HepG2 (cell line): Measurements from ENCODE around the gene NPDC1. TPM values are rescaled to one million over a fixed set of nuclear protein-coding genes. Genes with fewer than 3 reads are reported as not detected.
A peak's percentile ranks its signal among the peaks of the same experiment; 100 is the strongest.

Experiments
- ESRRA ChIP-seq: sonication (generic); formaldehyde crosslinking; IDR thresholded peaks from 2 replicates; pipeline ENCODE4 v1.5.1; 2020; ENCODE audit warnings: mild to moderate bottlenecking, low read depth, missing genetic modification reagents
- GABPB1 ChIP-seq: IDR thresholded peaks from 2 replicates; pipeline ENCODE4 v1.6.1; 2016; ENCODE audit warnings: mild to moderate bottlenecking, missing genetic modification reagents, moderate library complexity, missing compliant biosample characterization
- MAFF ChIP-seq: IDR thresholded peaks from 2 replicates; pipeline ENCODE4 v1.6.1; 2011; ENCODE audit warnings: low read depth, low read length, improper control_type of control experiment
- MTF1 ChIP-seq: sonication (generic); formaldehyde crosslinking; IDR thresholded peaks from 2 replicates; pipeline ENCODE4 v1.5.0; 2020; ENCODE audit warnings: missing genetic modification reagents
- NPAS2 ChIP-seq: sonication (generic); formaldehyde crosslinking; IDR thresholded peaks from 2 replicates; pipeline ENCODE4 v1.8.0; 2022; ENCODE audit warnings: mild to moderate bottlenecking, missing genetic modification reagents, borderline replicate concordance
- RFX5 ChIP-seq: IDR thresholded peaks from 2 replicates; pipeline ENCODE4 v1.6.1; 2011; ENCODE audit warnings: low read depth, low read length, improper control_type of control experiment
- TRIM24 ChIP-seq: sonication (generic); formaldehyde crosslinking; IDR thresholded peaks from 2 replicates; pipeline ENCODE4 v1.8.0; 2022; ENCODE audit warnings: mild to moderate bottlenecking, missing genetic modification reagents
- TSC22D2 ChIP-seq: sonication (generic); formaldehyde crosslinking; IDR thresholded peaks from 2 replicates; pipeline ENCODE4 v1.5.1; 2020; ENCODE audit warnings: missing genetic modification reagents, mild to moderate bottlenecking, borderline replicate concordance
- ZNF264 ChIP-seq: sonication (generic); formaldehyde crosslinking; IDR thresholded peaks from 2 replicates; pipeline ENCODE4 v1.4.0; 2020; ENCODE audit warnings: missing genetic modification reagents
- ZNF430 ChIP-seq: sonication (generic); formaldehyde crosslinking; IDR thresholded peaks from 2 replicates; pipeline ENCODE4 v1.9.0; 2021; ENCODE audit warnings: mild to moderate bottlenecking, missing genetic modification reagents
- ZNF432 ChIP-seq: sonication (generic); formaldehyde crosslinking; IDR thresholded peaks from 2 replicates; pipeline ENCODE4 v1.5.0; 2020; ENCODE audit warnings: missing genetic modification reagents, mild to moderate bottlenecking, borderline replicate concordance
- ZNF615 ChIP-seq: sonication (generic); formaldehyde crosslinking; IDR thresholded peaks from 2 replicates; pipeline ENCODE4 v1.5.0; 2020; ENCODE audit warnings: mild to moderate bottlenecking, missing genetic modification reagents, borderline replicate concordance
- polyA plus RNA-seq, 8 experiments: library from polyadenylated mRNA; depleted of rRNA in 3 of 8; stranded (reverse) in 7 of 8; unstranded in 1 of 8; fragments of >200 nt; fragmentation: Illumina TruSeq in 4 of 8; extraction: Trizol in 4 of 8; gene quantifications; 2 replicates each; pipeline versions ENCODE4 v1.2.1 to v1.2.3, GENCODE V29; 2011 to 2016; ENCODE audit warnings: low read depth in 4 of 8, missing spikeins in 1 of 8, mixed read lengths in 1 of 8; ENCODE audit not compliant: insufficient read depth in 1 of 8
- small RNA-seq, 3 experiments: library from RNA; depleted of rRNA; stranded (forward); fragments of <200 nt; gene quantifications; one replicate each; pipeline ENCODE3, GENCODE V24; 2012; ENCODE audit warnings: low read depth in 2 of 3, low replicate concordance in 1 of 3; ENCODE audit not compliant: insufficient read length in 3 of 3, insufficient read depth in 2 of 3
- total RNA-seq, 5 experiments: library from RNA; depleted of rRNA; stranded (reverse); fragments of >200 nt; fragmentation: Illumina TruSeq; extraction: Trizol; gene quantifications; 2 replicates each; pipeline ENCODE4 v1.2.3, GENCODE V29; 2016; ENCODE audit warnings: low read depth in 1 of 5
- TF ChIP-seq, protein P1 (sequence below): sonication (generic); formaldehyde crosslinking; IDR thresholded peaks from 2 replicates; pipeline ENCODE4 v1.4.0; 2020; ENCODE audit warnings: missing genetic modification reagents
- TF ChIP-seq, protein P2 (sequence below): IDR thresholded peaks from 2 replicates; pipeline ENCODE4 v1.6.1; 2016; ENCODE audit warnings: mild to moderate bottlenecking

NPDC1 gene
- total and polyA plus RNA-seq, 2 of the 13 experiments (the other 11 are each of a cell fraction or from before 2014, with no cell fraction given) = 0.84 to 5.4 TPM

DNA sequence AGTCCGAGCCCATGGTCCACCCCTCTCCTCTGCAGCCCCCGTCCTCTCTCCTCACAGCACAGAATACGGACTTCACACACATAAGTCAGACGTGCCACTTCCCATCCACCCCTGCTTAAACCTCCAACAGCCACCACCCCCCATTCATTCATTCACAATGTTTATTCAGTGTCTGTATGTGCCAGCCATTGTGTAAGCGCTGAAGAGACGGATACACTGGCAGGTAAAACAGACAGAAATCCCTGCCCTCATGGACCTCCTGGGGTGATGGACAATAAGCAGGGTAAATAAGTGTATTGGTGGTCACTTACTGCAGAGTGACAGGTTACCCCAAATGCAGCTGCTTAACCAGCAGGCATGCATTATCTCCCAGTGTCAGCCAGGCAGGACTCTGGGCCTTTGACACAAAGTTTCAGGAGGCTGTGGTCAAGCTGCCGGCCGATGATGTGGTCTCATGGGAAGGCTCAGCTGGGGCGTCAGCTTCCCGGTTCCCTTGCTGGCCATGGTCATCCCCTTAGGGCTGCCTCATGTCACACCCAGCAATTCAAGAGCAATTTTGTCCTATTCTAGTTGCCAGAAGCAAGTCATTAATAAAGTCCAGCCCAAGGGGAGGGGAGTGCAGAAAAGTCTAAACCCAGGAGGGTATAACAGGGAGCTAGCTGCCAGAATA is 55.6 kb downstream of the NPDC1 start (continued):
- TF ChIP-seq ZNF430 (CRISPR knock-in tag) = peak; percentile 45; the same call in 1 of the 2 replicates
- TF ChIP-seq GABPB1 (CRISPR knock-in tag) = no peak
- no peak for TF ChIP-seq ZNF432 (CRISPR knock-in tag)
- no peak for TF ChIP-seq NPAS2 (CRISPR knock-in tag)
- no peak for TF ChIP-seq ZNF264 (CRISPR knock-in tag)
- TF ChIP-seq TSC22D2 (CRISPR knock-in tag) = no peak
- TF ChIP-seq, protein P1, sequence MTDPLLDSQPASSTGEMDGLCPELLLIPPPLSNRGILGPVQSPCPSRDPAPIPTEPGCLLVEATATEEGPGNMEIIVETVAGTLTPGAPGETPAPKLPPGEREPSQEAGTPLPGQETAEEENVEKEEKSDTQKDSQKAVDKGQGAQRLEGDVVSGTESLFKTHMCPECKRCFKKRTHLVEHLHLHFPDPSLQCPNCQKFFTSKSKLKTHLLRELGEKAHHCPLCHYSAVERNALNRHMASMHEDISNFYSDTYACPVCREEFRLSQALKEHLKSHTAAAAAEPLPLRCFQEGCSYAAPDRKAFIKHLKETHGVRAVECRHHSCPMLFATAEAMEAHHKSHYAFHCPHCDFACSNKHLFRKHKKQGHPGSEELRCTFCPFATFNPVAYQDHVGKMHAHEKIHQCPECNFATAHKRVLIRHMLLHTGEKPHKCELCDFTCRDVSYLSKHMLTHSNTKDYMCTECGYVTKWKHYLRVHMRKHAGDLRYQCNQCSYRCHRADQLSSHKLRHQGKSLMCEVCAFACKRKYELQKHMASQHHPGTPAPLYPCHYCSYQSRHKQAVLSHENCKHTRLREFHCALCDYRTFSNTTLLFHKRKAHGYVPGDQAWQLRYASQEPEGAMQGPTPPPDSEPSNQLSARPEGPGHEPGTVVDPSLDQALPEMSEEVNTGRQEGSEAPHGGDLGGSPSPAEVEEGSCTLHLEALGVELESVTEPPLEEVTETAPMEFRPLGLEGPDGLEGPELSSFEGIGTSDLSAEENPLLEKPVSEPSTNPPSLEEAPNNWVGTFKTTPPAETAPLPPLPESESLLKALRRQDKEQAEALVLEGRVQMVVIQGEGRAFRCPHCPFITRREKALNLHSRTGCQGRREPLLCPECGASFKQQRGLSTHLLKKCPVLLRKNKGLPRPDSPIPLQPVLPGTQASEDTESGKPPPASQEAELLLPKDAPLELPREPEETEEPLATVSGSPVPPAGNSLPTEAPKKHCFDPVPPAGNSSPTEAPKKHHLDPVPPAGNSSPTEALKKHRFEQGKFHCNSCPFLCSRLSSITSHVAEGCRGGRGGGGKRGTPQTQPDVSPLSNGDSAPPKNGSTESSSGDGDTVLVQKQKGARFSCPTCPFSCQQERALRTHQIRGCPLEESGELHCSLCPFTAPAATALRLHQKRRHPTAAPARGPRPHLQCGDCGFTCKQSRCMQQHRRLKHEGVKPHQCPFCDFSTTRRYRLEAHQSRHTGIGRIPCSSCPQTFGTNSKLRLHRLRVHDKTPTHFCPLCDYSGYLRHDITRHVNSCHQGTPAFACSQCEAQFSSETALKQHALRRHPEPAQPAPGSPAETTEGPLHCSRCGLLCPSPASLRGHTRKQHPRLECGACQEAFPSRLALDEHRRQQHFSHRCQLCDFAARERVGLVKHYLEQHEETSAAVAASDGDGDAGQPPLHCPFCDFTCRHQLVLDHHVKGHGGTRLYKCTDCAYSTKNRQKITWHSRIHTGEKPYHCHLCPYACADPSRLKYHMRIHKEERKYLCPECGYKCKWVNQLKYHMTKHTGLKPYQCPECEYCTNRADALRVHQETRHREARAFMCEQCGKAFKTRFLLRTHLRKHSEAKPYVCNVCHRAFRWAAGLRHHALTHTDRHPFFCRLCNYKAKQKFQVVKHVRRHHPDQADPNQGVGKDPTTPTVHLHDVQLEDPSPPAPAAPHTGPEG = no peak
- no peak for TF ChIP-seq MTF1
- no peak for TF ChIP-seq MAFF
- no peak for TF ChIP-seq ESRRA
- TF ChIP-seq TRIM24 (CRISPR knock-in tag) = peak; percentile 56; the same call in 1 of the 2 replicates
- TF ChIP-seq, protein P2, sequence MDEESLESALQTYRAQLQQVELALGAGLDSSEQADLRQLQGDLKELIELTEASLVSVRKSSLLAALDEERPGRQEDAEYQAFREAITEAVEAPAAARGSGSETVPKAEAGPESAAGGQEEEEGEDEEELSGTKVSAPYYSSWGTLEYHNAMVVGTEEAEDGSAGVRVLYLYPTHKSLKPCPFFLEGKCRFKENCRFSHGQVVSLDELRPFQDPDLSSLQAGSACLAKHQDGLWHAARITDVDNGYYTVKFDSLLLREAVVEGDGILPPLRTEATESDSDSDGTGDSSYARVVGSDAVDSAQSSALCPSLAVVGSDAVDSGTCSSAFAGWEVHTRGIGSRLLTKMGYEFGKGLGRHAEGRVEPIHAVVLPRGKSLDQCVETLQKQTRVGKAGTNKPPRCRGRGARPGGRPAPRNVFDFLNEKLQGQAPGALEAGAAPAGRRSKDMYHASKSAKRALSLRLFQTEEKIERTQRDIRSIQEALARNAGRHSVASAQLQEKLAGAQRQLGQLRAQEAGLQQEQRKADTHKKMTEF (CRISPR knock-in tag) = 0 out of 2 replicates have a peak, but pooled peaks have one; percentile 16
- no peak for TF ChIP-seq ZNF615 (CRISPR knock-in tag)
- no peak for TF ChIP-seq RFX5

Small RNAs within 50 kb of the gene (small RNA-seq; reads per million reads assigned to genes)
- 0 reads per million in 3 experiments for gene RF00153

Other genes starting within 250 kb of the NPDC1 start
Only the 30 nearest of the 37 such genes appear.
- gene MAMDC4, start 193.8 kb downstream of the NPDC1 start, total RNA-seq (2016; rRNA removed; fragmentation: Illumina TruSeq; extraction: Trizol) = 1.2 and 6.0 TPM in 2 replicates
- 6.8 and 7.9 TPM in 2 replicates for gene MAMDC4, start 193.8 kb downstream of the NPDC1 start, polyA plus RNA-seq (2011; rRNA removed)
- gene EDF1, start 179.9 kb downstream of the NPDC1 start, total RNA-seq (2016; rRNA removed; fragmentation: Illumina TruSeq; extraction: Trizol) = 379 and 474 TPM in 2 replicates
- gene EDF1, start 179.9 kb downstream of the NPDC1 start, polyA plus RNA-seq (2011; rRNA removed) = 235 and 269 TPM in 2 replicates
- gene TRAF2, start 159.7 kb downstream of the NPDC1 start, total RNA-seq (2016; rRNA removed; fragmentation: Illumina TruSeq; extraction: Trizol) = 13.4 and 13.6 TPM in 2 replicates
- 12.4 and 15.5 TPM in 2 replicates for gene TRAF2, start 159.7 kb downstream of the NPDC1 start, polyA plus RNA-seq (2011; rRNA removed)
- gene FBXW5, start 101.4 kb downstream of the NPDC1 start, total RNA-seq (2016; rRNA removed; fragmentation: Illumina TruSeq; extraction: Trizol) = 47.4 and 60.4 TPM in 2 replicates
- 52.0 and 76.2 TPM in 2 replicates for gene FBXW5, start 101.4 kb downstream of the NPDC1 start, polyA plus RNA-seq (2011; rRNA removed)
- gene C8G, start 100.9 kb downstream of the NPDC1 start, total RNA-seq (2016; rRNA removed; fragmentation: Illumina TruSeq; extraction: Trizol) = 2.0 and 4.9 TPM in 2 replicates
- 12.8 and 18.3 TPM in 2 replicates for gene C8G, start 100.9 kb downstream of the NPDC1 start, polyA plus RNA-seq (2011; rRNA removed)
- 1.2 and 3.4 TPM in 2 replicates for gene LCN12, start 93.9 kb downstream of the NPDC1 start, total RNA-seq (2016; rRNA removed; fragmentation: Illumina TruSeq; extraction: Trizol)
- gene LCN12, start 93.9 kb downstream of the NPDC1 start, polyA plus RNA-seq (2011; rRNA removed) = 6.9 and 7.5 TPM in 2 replicates
- 0.33 TPM in 1 of 2 replicates, not detected in the other for gene PTGDS, start 68.7 kb downstream of the NPDC1 start, total RNA-seq (2016; rRNA removed; fragmentation: Illumina TruSeq; extraction: Trizol)
- gene PTGDS, start 68.7 kb downstream of the NPDC1 start, polyA plus RNA-seq (2011; rRNA removed) = 0.31 and 0.50 TPM in 2 replicates
- gene LCNL1, start 63.2 kb downstream of the NPDC1 start, total RNA-seq (2016; rRNA removed; fragmentation: Illumina TruSeq; extraction: Trizol) = not detected in 2 replicates
- gene LCNL1, start 63.2 kb downstream of the NPDC1 start, polyA plus RNA-seq (2011; rRNA removed) = not detected in 2 replicates
- 20.7 and 31.9 TPM in 2 replicates for gene PAXX, start 53.8 kb downstream of the NPDC1 start, total RNA-seq (2016; rRNA removed; fragmentation: Illumina TruSeq; extraction: Trizol)
- 14.0 and 18.0 TPM in 2 replicates for gene PAXX, start 53.8 kb downstream of the NPDC1 start, polyA plus RNA-seq (2011; rRNA removed)
- gene CLIC3, start 49.6 kb downstream of the NPDC1 start, total RNA-seq (2016; rRNA removed; fragmentation: Illumina TruSeq; extraction: Trizol) = 0.34 and 0.51 TPM in 2 replicates
- gene CLIC3, start 49.6 kb downstream of the NPDC1 start, polyA plus RNA-seq (2011; rRNA removed) = 1.5 and 1.6 TPM in 2 replicates
- gene ABCA2, start 17.9 kb downstream of the NPDC1 start, total RNA-seq (2016; rRNA removed; fragmentation: Illumina TruSeq; extraction: Trizol) = 0.72 and 2.9 TPM in 2 replicates
- 19.2 and 21.0 TPM in 2 replicates for gene ABCA2, start 17.9 kb downstream of the NPDC1 start, polyA plus RNA-seq (2011; rRNA removed)
- not detected in 2 replicates for gene FUT7, start 14.1 kb downstream of the NPDC1 start, total RNA-seq (2016; rRNA removed; fragmentation: Illumina TruSeq; extraction: Trizol)
- 0.05 TPM in 1 of 2 replicates, not detected in the other for gene FUT7, start 14.1 kb downstream of the NPDC1 start, polyA plus RNA-seq (2011; rRNA removed)
- 0.87 and 0.95 TPM in 2 replicates for gene ENTPD2, start 7.9 kb upstream of the NPDC1 start, total RNA-seq (2016; rRNA removed; fragmentation: Illumina TruSeq; extraction: Trizol)
- gene ENTPD2, start 7.9 kb upstream of the NPDC1 start, polyA plus RNA-seq (2011; rRNA removed) = 3.2 and 4.1 TPM in 2 replicates
- 35.9 and 42.8 TPM in 2 replicates for gene SAPCD2, start 24.4 kb upstream of the NPDC1 start, total RNA-seq (2016; rRNA removed; fragmentation: Illumina TruSeq; extraction: Trizol)
- gene SAPCD2, start 24.4 kb upstream of the NPDC1 start, polyA plus RNA-seq (2011; rRNA removed) = 18.7 and 21.9 TPM in 2 replicates
- gene UAP1L1, start 31.3 kb upstream of the NPDC1 start, total RNA-seq (2016; rRNA removed; fragmentation: Illumina TruSeq; extraction: Trizol) = 6.2 and 6.4 TPM in 2 replicates
- 5.4 and 6.0 TPM in 2 replicates for gene UAP1L1, start 31.3 kb upstream of the NPDC1 start, polyA plus RNA-seq (2011; rRNA removed)
- 19.0 and 48.9 TPM in 2 replicates for gene MAN1B1, start 40.8 kb upstream of the NPDC1 start, total RNA-seq (2016; rRNA removed; fragmentation: Illumina TruSeq; extraction: Trizol)
- gene MAN1B1, start 40.8 kb upstream of the NPDC1 start, polyA plus RNA-seq (2011; rRNA removed) = 59.5 and 60.6 TPM in 2 replicates
- gene DPP7, start 68.6 kb upstream of the NPDC1 start, total RNA-seq (2016; rRNA removed; fragmentation: Illumina TruSeq; extraction: Trizol) = 0.66 and 1.2 TPM in 2 replicates
- 4.5 and 6.5 TPM in 2 replicates for gene DPP7, start 68.6 kb upstream of the NPDC1 start, polyA plus RNA-seq (2011; rRNA removed)
- not detected in 2 replicates for gene GRIN1, start 93.0 kb upstream of the NPDC1 start, total RNA-seq (2016; rRNA removed; fragmentation: Illumina TruSeq; extraction: Trizol)
- gene GRIN1, start 93.0 kb upstream of the NPDC1 start, polyA plus RNA-seq (2011; rRNA removed) = 0.05 and 0.13 TPM in 2 replicates
- gene LRRC26, start 123.9 kb upstream of the NPDC1 start, total RNA-seq (2016; rRNA removed; fragmentation: Illumina TruSeq; extraction: Trizol) = not detected in 2 replicates
- gene LRRC26, start 123.9 kb upstream of the NPDC1 start, polyA plus RNA-seq (2011; rRNA removed) = not detected in 2 replicates
- not detected in 2 replicates for gene TMEM210, start 125.9 kb upstream of the NPDC1 start, total RNA-seq (2016; rRNA removed; fragmentation: Illumina TruSeq; extraction: Trizol)
- gene TMEM210, start 125.9 kb upstream of the NPDC1 start, polyA plus RNA-seq (2011; rRNA removed) = not detected in 2 replicates
- 7.4 and 12.3 TPM in 2 replicates for gene ANAPC2, start 142.4 kb upstream of the NPDC1 start, total RNA-seq (2016; rRNA removed; fragmentation: Illumina TruSeq; extraction: Trizol)
- gene ANAPC2, start 142.4 kb upstream of the NPDC1 start, polyA plus RNA-seq (2011; rRNA removed) = 15.4 and 21.6 TPM in 2 replicates
- gene SSNA1, start 142.5 kb upstream of the NPDC1 start, total RNA-seq (2016; rRNA removed; fragmentation: Illumina TruSeq; extraction: Trizol) = 41.2 and 49.4 TPM in 2 replicates
- 35.9 and 44.8 TPM in 2 replicates for gene SSNA1, start 142.5 kb upstream of the NPDC1 start, polyA plus RNA-seq (2011; rRNA removed)
- 17.5 and 19.2 TPM in 2 replicates for gene TPRN, start 154.6 kb upstream of the NPDC1 start, total RNA-seq (2016; rRNA removed; fragmentation: Illumina TruSeq; extraction: Trizol)
- gene TPRN, start 154.6 kb upstream of the NPDC1 start, polyA plus RNA-seq (2011; rRNA removed) = 10.1 and 12.4 TPM in 2 replicates
- gene TMEM203, start 159.5 kb upstream of the NPDC1 start, total RNA-seq (2016; rRNA removed; fragmentation: Illumina TruSeq; extraction: Trizol) = 36.7 and 36.9 TPM in 2 replicates
- gene TMEM203, start 159.5 kb upstream of the NPDC1 start, polyA plus RNA-seq (2011; rRNA removed) = 23.0 and 23.4 TPM in 2 replicates
- gene NDOR1, start 159.5 kb upstream of the NPDC1 start, total RNA-seq (2016; rRNA removed; fragmentation: Illumina TruSeq; extraction: Trizol) = 4.9 and 8.7 TPM in 2 replicates
- 3.6 and 4.2 TPM in 2 replicates for gene NDOR1, start 159.5 kb upstream of the NPDC1 start, polyA plus RNA-seq (2011; rRNA removed)
- gene RNF208, start 176.1 kb upstream of the NPDC1 start, total RNA-seq (2016; rRNA removed; fragmentation: Illumina TruSeq; extraction: Trizol) = 1.8 and 2.1 TPM in 2 replicates
- 1.6 and 2.0 TPM in 2 replicates for gene RNF208, start 176.1 kb upstream of the NPDC1 start, polyA plus RNA-seq (2011; rRNA removed)
- 2.1 and 3.4 TPM in 2 replicates for gene CYSRT1, start 179.0 kb upstream of the NPDC1 start, total RNA-seq (2016; rRNA removed; fragmentation: Illumina TruSeq; extraction: Trizol)
- 1.5 and 1.7 TPM in 2 replicates for gene CYSRT1, start 179.0 kb upstream of the NPDC1 start, polyA plus RNA-seq (2011; rRNA removed)
- 0.09 and 0.10 TPM in 2 replicates for gene RNF224, start 181.3 kb upstream of the NPDC1 start, total RNA-seq (2016; rRNA removed; fragmentation: Illumina TruSeq; extraction: Trizol)
- gene RNF224, start 181.3 kb upstream of the NPDC1 start, polyA plus RNA-seq (2011; rRNA removed) = not detected in 2 replicates
- 0.38 and 1.0 TPM in 2 replicates for gene SLC34A3, start 184.7 kb upstream of the NPDC1 start, total RNA-seq (2016; rRNA removed; fragmentation: Illumina TruSeq; extraction: Trizol)
- gene SLC34A3, start 184.7 kb upstream of the NPDC1 start, polyA plus RNA-seq (2011; rRNA removed) = 0.07 and 0.20 TPM in 2 replicates
- gene TUBB4B, start 195.1 kb upstream of the NPDC1 start, total RNA-seq (2016; rRNA removed; fragmentation: Illumina TruSeq; extraction: Trizol) = 412 and 481 TPM in 2 replicates
- gene TUBB4B, start 195.1 kb upstream of the NPDC1 start, polyA plus RNA-seq (2011; rRNA removed) = 182 and 243 TPM in 2 replicates